ENCODE measurements around the gene PEAK3. TPM values are rescaled to one million over a fixed set of nuclear protein-coding genes. Genes with fewer than 3 reads are reported as not detected.

PEAK3 gene
- total RNA-seq, 1 donor from 2014 or later: 0.77 TPM

DNA sequence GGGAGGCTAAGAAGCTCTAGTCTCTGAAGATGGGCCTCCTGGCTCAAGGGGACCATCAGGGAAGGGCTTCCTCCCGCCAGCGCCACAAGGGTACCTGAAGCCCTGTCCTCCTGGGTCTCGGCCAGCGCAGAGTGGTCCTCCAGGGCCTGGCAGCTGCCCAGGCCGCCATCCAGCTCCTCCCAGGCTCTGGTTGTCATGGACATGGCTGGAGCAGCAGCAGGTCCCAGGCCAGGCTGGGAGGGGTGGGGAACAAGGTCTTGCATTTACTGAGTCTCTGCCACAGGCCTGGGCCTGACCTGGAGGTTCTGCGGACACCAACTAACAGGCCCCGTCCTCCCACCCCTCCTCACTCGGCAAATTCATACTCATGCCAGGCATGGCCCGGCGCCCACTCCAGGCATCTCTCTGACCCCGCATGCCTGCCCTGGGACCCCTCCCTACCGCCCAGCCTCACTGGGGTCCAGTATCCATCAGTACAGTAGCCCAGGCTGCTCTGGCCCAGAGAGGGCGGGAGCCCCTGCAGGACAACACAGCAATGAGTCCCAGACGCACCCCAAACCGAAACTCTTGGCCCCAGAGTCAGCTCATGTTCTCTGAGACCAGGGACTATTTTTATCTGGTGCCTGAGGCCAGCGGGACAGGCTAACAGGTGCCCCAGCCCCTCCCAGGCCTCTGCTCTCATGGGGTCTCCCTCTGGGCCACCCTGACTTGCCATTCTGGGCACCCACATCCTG, 26.7 kb downstream of the PEAK3 start:
- no peaks in the 10 kb centered on the region for H3K36me3 ChIP-seq
- peaks cover 59% of the 10 kb centered on the region for H3K27me3 ChIP-seq (ENCODE audit: low read depth)
- no peaks in the 10 kb centered on the region for H3K9me3 ChIP-seq (replicated peaks)
- no peak overlapping the region for H3K4me3 ChIP-seq
- no peak overlapping the region for H3K27ac ChIP-seq (replicated peaks)
- TF ChIP-seq, protein P1, sequence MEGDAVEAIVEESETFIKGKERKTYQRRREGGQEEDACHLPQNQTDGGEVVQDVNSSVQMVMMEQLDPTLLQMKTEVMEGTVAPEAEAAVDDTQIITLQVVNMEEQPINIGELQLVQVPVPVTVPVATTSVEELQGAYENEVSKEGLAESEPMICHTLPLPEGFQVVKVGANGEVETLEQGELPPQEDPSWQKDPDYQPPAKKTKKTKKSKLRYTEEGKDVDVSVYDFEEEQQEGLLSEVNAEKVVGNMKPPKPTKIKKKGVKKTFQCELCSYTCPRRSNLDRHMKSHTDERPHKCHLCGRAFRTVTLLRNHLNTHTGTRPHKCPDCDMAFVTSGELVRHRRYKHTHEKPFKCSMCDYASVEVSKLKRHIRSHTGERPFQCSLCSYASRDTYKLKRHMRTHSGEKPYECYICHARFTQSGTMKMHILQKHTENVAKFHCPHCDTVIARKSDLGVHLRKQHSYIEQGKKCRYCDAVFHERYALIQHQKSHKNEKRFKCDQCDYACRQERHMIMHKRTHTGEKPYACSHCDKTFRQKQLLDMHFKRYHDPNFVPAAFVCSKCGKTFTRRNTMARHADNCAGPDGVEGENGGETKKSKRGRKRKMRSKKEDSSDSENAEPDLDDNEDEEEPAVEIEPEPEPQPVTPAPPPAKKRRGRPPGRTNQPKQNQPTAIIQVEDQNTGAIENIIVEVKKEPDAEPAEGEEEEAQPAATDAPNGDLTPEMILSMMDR (IDR thresholded peaks at IDR 0.05; ENCODE audit: borderline replicate concordance): no peak
- no peak for DNase-seq
- intact Hi-C loops (cut with micrococcal nuclease): no loop called here
- peaks cover 38% of the 10 kb centered on the region for H3K4me1 ChIP-seq

DNA sequence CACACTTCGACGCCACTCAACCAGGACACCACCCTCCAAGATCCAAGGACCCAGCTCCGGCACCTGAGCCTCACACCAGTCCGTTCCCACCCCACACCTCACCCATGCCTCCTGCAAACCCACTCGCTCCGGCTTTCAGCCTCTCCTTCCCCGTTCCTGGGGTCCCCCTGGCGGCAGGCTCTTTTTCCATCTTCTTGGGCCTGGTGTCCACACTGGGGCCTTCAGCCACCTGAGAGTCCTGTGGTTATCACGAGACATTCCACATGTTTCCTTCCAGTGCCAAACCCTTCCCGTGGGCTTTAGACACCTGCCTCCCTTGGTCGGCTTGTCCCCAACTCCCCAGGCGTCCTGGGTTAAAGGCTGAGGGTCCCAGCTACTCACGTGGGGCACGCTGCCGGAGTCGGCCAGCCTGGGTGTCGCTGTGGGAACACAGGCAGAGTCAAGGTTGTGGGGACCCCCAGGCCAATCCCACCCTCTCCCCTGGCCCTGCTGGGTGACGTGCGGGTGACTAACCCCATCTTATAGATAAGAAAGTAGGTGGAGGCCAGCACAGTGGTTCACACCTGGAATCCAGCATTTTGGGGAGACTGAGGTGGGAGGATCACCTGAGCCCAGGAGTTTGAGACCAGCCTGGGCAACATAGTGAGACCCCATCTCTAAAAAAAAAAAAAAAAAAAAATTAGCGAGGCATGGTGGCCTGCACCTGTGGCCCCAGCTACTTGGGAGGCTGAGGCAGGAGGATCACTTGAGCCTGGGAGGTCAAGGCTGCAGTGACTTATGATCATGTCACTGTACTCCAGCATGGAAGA, 27.7 kb downstream of the PEAK3 start:
- no peak overlapping the region for H3K27ac ChIP-seq (replicated peaks)
- intact Hi-C loops (cut with micrococcal nuclease): no loop called here
- DNase-seq: no peak
- no peaks in the 10 kb centered on the region for H3K36me3 ChIP-seq
- H3K4me3 ChIP-seq: no peak overlapping the region
- peaks cover 42% of the 10 kb centered on the region for H3K4me1 ChIP-seq
- H3K9me3 ChIP-seq (replicated peaks): no peaks in the 10 kb centered on the region
- TF ChIP-seq, protein P1 (IDR thresholded peaks at IDR 0.05; ENCODE audit: borderline replicate concordance): peak; percentile 32
- peaks cover 69% of the 10 kb centered on the region for H3K27me3 ChIP-seq (ENCODE audit: low read depth)

DNA sequence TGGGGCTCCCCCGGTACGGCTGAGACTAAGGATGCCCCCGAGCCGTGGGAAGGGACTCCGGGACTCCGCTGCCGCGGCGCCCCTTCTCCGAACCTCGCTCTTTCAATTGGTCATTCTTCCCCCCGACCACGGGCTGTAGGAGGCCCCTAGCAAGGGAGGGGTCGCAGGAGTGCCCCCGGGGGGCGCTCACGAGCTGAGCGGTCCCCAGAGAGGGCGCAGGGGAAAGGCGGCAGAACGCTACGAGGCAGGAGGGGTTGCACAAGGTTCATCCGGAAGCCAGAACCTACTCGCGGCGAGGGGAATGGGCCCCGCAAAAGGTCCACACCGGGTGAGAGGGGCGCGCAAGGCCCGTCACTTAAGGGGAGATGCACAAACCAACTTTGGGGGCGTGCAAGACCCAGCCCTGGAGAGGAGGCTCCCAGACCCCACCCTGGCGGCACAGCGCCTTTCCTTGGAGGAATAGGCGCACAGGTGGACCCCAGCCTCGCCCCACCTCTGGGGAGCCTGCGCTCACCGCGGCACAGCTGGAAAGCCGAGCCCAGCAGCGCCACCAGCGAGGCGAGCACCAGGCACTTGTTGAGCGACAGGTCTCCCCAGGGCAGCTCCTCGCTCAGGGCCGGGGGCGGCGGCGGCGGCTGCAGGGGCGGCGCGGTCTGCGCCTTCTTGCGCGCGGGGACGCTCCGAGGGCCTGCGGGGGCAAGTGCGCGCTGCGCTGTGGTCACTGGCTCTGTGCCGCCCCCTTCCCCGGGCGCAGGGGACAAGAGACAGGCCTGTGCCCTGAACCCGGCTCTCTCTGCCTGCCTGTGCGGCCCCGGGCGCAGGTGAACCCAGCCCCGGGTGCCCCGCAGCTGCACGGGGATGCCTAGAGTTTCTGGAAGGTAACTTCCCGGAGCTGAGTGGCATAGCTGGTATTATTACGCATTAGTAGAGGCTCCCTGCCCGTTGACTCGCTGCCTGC, 28.6 kb downstream of the PEAK3 start:
- Histone ChIP-seq H3K36me3 (no peaks in the 10 kb centered on the region), H3K4me1 (peaks cover 42% of the 10 kb centered on the region), H3K27ac (replicated peaks) (no peak overlapping the region), H3K27me3 (ENCODE audit: low read depth) (peaks cover 73% of the 10 kb centered on the region), H3K9me3 (replicated peaks) (no peaks in the 10 kb centered on the region), H3K4me3 (peak overlapping the region; percentile 35)
- no peak for DNase-seq
- TF ChIP-seq, protein P1 (IDR thresholded peaks at IDR 0.05; ENCODE audit: borderline replicate concordance): no peak
- intact Hi-C loops (cut with micrococcal nuclease): no loop called here

DNA sequence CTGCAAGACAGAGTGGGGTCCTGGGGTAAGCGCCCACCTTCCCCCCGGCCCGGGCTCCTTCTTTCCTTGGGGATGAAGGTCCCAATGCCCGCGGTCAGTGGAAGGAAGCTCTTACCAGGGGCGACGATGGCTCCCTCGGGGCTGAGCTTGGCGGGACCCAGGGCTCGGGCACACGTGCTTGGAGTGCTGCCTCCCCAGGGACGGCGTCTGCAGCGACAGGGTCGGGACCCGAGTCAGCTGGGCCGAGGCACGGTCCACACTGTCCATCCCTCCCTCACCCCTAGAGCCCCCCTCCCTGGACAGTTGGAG, 29.2 kb downstream of the PEAK3 start:
- intact Hi-C loops (cut with micrococcal nuclease): no loop called here
- H3K4me3 ChIP-seq: peak overlapping the region; percentile 35
- DNase-seq: no peak
- no peak overlapping the region for H3K27ac ChIP-seq (replicated peaks)
- peaks cover 73% of the 10 kb centered on the region for H3K27me3 ChIP-seq (ENCODE audit: low read depth)
- peaks cover 42% of the 10 kb centered on the region for H3K4me1 ChIP-seq
- H3K36me3 ChIP-seq: peaks cover 4% of the 10 kb centered on the region
- no peaks in the 10 kb centered on the region for H3K9me3 ChIP-seq (replicated peaks)
- TF ChIP-seq, protein P1 (IDR thresholded peaks at IDR 0.05; ENCODE audit: borderline replicate concordance): no peak

Measured in left ventricle myocardium inferior (tissue), 1 donor.